T-cell (primary cell): Measurements from ENCODE around the gene TMBIM6. TPM values are rescaled to one million over a fixed set of nuclear protein-coding genes. Genes with fewer than 3 reads are reported as not detected.

Experiments used
- total RNA-seq, 35 experiments: library from RNA in 6 of 35; stranded (reverse) in 6 of 35; fragments of 120-200 nt in 1 of 35; gene quantifications; one replicate each; pipeline versions ENCODE4 v1.2.1 to v1.2.4 and lab custom pipeline; 2013 to 2026

TMBIM6 gene
- total RNA-seq, 5 donors from 2014 or later (not counting 1 experiment from before 2014, with no cell fraction given), result 333 to 426 (median 401) TPM

Other genes with a start within 250 kb of the TMBIM6 start
- 1 to 10 TPM; 3.4 to 8.0 (median 5.5) TPM for gene KCNH3, start 202.5 kb upstream of the TMBIM6 start, total RNA-seq
- gene MCRS1, start 173.4 kb upstream of the TMBIM6 start, total RNA-seq, result 10 to 100 TPM; 66.1 to 89.0 (median 85.7) TPM
- under 1 TPM in 4 of 5 donors, not detected in 1; 0.32 to 0.65 (median 0.34) TPM for gene FAM186B, start 135.9 kb upstream of the TMBIM6 start, total RNA-seq
- gene PRPF40B, start 118.0 kb upstream of the TMBIM6 start, total RNA-seq, result 10 to 100 TPM in 4 of 5 donors, 1 to 10 TPM in 1; 7.4 to 18.0 (median 16.5) TPM
- gene FMNL3, start 34.2 kb upstream of the TMBIM6 start, total RNA-seq, result 10 to 100 TPM; 34.2 to 45.5 (median 41.1) TPM
- 10 to 100 TPM; 11.1 to 12.9 (median 12.6) TPM for gene NCKAP5L, start 86.9 kb downstream of the TMBIM6 start, total RNA-seq
- 10 to 100 TPM in 3 of 5 donors, 1 to 10 TPM in 2; 4.7 to 12.8 (median 12.3) TPM for gene BCDIN3D, start 101.5 kb downstream of the TMBIM6 start, total RNA-seq
- gene FAIM2, start 162.3 kb downstream of the TMBIM6 start, total RNA-seq, result under 1 TPM in 2 of 5 donors, not detected in 3; 0.25 to 0.30 TPM
- gene AQP2, start 209.2 kb downstream of the TMBIM6 start, total RNA-seq, result not detected
- not detected for gene AQP5, start 220.3 kb downstream of the TMBIM6 start, total RNA-seq
- not detected for gene AQP6, start 231.4 kb downstream of the TMBIM6 start, total RNA-seq